Stomach (tissue), 4 donors: Measurements from ENCODE around the gene CYB5R3.

Source experiments
- CTCF ChIP-seq, 7 experiments: fragments of 450-650 bp in 4 of 7; fragments of 200-600 bp in 3 of 7; sonication (generic) in 3 of 7; IDR thresholded peaks; one replicate each; pipeline ENCODE4 v1.5.1; 2016 to 2019; ENCODE audit warnings: antibody characterized with exemption in 7 of 7, control low read depth in 2 of 7, mild to moderate bottlenecking in 1 of 7
- POLR2A ChIP-seq, 4 donors: fragments of 450-650 bp; IDR thresholded peaks; one replicate each; pipeline ENCODE4 v1.6.1; 2016; ENCODE audit warnings: antibody characterized with exemption in 4 of 4, control low read depth in 2 of 4, mild to moderate bottlenecking in 1 of 4, moderate library complexity in 1 of 4
- POLR2AphosphoS5 ChIP-seq, 3 donors: sonication (generic); formaldehyde crosslinking; IDR thresholded peaks; one replicate each; pipeline ENCODE4 v1.6.1; 2016; ENCODE audit warnings: antibody characterized with exemption in 3 of 3

- no peak for TF ChIP-seq CTCF (IDR thresholded peaks at IDR 0.05)
- no peak for TF ChIP-seq POLR2A (IDR thresholded peaks at IDR 0.05)
- TF ChIP-seq POLR2AphosphoS5 (IDR thresholded peaks at IDR 0.05): no peak
Observed at GRCh38 chr22:42636506-42636905, 12.7 kb downstream of the CYB5R3 start.
